Activated CD4-positive, CD25-positive, alpha-beta regulatory T cell treated with anti-CD3 and anti-CD28 coated beads, Interleukin-2, amount 50 U/mL, for 16 hours (primary cell): ENCODE results near the gene SPATS2L.

Experiments
- DNase-seq: peaks from one replicate; pipeline ENCODE4 v3.0.0-alpha.2; 2020; ENCODE audit warnings: low read depth, low spot score

SPATS2L gene

DNA sequence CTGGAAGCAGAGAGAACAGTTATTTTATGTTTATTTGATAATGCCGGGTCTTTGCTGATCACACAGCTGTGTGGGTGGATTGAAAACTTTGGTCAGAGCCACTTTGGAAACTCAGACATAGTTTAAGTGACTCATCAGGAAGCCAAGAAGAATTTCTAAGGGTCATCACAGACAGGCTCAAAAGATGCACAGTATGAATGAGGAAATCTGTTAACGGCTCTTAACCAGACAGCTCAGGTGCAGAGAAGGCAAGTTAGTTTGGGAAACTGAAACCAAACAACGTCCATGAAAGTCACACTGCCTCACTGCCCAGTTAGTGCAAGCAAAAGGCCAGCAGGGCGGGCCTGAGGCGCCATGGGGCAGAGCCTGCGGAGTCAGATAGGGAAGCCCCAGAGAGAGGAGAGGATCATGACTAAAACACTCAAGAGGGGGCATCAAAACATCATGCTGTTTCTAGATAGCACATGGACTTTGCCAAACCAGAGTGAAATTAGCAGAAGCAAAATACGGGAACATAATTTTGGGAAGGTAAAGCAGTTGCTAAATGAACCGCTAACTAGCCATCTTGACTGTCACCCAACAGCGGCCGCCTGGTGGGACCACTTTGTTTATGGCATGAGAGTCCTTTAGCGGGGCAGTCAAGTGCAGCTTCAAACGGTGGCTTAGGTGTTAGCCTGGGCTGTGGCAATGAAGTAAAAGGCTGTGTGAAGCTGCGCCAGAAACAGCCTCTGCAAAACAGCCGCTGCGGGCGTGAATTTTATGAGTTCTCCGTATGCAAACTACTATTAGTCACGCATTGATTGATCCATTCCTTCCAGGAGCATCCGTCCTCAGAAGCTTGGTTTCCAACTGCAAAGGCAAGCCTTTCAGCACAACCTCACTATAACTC is 102.2 kb downstream of the SPATS2L start:
- DNase-seq: no peak

GRCh38 chr2:200411831-200412230 is 105.3 kb downstream of the SPATS2L start:
- no peak for DNase-seq

DNA sequence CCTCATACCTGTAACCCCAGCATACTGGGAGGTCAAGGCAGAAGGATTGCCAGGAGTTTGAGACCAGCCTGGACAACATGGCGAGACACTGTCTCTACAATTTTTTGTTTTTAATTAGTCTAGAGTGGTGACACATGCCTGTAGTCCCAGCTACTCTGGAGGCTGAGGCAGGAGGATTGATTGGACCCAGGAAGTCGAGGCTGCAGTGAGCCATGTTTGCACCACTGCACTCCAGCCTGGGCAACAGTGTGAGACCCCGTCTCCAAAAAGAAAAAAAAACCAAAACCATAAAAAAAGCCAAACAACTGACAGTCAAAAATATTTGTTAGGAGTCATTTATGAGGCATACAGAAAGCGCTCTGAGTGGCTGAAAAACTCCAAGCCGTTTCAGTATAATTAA is 107.9 kb downstream of the SPATS2L start:
- DNase-seq: no peak

DNA sequence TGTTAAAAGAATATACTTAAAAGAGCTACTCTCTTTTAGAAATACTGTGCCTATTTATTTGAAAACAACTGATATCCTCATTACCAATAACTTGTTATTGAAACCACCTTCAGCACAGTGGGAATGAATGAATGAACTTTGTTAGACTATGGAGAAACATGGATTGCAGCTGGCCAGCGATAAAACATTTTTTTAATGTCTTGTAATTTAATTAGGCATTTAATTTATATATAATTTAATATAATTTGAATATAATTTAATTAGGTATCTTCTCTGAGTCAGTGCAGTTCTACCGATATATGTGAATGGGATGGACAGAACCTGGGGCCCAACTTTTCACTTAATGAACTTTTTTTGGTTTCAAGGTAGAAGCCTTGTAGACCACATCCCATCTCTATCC is 109.0 kb downstream of the SPATS2L start:
- no peak for DNase-seq

DNA sequence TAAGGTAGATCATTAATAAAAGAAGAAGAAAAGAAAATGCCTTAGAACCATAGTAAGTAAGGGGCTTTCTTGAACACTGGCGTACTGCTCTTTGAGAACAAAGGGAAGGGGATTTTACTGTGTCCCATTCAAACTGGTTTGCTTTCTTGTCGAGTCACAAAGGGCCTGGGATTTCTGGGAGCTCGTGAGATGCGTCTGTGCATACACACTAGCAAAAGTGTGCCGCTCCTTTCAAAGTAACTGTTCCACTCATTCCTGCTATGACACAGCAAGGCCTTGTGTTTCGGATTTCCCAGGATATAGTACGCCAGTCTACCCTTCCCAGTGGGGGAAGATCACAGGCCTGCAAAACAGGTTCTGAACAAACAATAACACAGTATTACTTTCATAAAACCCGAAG is 110.4 kb downstream of the SPATS2L start:
- no peak for DNase-seq

DNA sequence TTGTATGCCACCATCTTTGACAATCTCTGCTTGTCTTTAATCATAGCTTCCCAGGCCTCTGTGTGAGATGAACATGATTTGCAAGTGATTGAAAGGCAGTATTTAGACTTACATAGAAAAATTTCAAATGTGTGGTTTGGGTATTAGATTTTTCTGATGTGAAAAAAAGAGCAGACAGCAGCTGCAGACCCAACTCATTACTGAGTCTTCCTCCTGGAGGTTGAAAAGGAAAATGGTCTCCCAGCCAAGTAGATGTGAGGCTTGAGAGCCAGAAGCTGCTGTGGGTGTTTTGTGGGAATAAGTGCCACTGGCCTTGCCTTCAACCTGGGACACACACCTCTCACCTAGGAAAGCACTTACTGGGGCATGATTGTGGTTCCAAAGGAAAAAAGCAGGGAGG is 110.9 kb downstream of the SPATS2L start:
- no peak for DNase-seq

DNA sequence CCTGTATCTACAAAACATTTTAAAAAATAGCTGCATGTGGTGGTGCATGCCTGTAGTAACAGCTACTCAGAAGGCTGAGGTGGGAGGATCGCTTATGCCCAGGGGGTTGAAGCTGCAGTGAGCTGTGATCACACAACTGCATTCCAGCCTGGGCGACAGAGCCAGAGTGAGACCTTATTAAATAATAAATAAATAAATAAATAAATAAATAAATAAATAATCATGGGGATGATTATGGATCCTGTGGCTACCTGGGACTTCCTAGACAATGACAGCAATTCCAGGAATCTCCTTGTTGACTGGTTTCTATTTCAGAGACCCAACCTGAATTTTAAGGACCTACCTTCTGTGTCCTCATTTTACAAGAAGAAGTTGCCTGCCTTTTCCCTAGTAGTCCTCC is 111.9 kb downstream of the SPATS2L start:
- DNase-seq: no peak

DNA sequence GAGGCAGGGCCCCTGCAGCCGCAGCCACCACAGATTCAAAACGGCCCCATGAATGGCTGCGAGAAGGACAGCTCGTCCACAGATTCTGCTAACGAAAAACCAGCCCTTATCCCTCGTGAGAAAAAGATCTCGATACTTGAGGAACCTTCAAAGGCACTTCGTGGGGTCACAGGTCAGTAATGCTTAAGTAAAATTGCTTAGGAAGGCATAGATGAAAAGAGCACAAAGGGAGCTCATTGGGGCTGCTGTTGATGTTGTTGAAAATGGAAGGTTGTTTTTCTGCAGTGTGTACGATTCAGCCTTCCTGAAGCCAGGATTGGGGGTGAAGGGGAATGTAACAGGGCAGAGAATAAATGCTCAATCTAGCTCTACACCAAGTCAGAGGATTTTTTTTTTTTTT is 112.8 kb downstream of the SPATS2L start:
- no peak for DNase-seq

GRCh38 chr2:200421270-200421669 is 114.8 kb downstream of the SPATS2L start:
- no peak for DNase-seq

DNA sequence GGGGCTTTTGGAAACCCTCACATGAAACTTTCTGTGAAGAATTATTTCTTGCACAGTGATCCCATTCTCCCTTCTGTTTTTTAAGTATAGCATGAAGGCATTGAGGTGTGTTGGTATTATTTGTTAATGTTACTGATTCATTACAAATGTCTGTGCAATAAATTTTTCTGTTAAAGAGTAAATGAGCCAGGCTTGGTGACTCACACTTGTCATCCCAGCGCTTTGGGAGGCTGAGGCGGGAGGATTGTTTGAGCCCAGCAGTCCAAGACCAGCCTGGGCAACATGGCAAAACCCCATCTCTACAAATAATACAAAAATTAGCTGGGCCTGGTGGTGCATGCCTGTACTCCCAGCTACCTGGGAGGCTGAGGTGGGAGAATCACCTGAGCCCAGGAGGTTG is 115.6 kb downstream of the SPATS2L start:
- DNase-seq: no peak

DNA sequence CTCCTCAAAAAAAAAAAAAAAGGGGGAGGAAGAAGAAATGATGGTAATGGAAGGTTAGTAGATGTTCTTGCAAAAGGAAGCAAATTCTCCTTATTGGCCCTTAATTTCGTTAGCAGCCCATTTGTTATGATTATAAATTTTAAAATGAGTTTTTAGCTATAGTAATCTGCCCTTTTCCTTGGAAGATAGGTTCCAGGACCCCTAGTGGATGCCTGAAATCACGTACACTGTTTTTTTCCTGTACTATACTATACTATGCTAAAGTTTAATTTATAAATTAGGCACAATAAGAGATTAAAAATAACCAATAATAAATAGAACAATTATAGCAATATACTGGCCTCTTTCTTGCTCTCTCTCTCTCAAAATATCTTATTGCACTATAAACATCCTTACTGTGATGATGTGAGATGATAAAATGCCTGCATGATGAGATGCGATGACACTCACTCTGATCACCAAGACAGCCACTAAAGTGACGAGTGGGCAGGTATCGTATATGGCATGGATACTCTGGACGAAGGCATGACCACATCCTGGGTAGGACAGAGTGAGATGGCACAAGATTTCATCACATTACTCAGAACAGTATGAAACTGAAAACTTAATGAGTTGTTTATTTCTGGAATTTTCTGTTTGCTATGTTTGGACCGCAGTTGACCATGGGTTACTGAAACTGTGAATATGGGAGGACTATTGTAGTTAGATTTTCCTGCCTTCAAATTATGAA is 116.2 kb downstream of the SPATS2L start:
- DNase-seq: no peak

GRCh38 chr2:200423541-200423940 is 117.0 kb downstream of the SPATS2L start:
- DNase-seq: no peak

DNA sequence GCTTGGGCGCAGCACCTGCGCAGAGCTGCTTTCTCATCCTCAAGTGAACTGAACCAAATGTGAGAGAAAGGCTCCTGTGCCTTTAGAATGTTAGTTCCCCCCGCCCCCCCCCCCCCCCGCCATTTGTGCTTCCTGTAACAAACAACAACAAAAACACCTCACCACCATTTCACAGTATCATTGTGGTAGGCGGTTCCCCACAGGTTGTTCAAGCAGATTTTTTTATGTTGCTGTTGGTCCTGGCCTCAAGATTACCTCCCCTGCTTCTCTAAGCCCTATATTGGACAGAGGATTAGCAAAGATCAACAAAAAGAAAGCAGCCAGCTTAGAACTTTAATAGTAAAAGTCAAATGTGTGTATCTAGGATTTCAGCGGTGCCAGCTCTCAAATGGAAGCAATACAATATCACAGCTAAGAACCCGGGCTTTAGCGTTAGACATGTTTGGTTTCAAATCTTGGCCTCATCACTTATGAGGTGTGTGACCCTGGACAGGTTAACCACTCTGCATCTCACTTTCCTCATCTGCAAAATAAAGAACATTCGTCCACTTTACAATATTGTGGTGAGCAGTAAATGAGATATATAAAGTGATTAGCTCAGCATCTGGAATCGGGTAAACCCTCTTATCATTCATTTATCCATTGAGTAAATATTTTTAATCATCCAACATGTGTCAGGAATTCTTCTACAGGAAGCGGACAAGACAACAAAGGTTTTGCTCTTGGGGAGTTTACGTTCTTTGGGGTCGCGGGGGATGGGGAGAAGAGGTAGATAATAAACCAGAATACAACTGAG is 118.7 kb downstream of the SPATS2L start:
- no peak for DNase-seq

DNA sequence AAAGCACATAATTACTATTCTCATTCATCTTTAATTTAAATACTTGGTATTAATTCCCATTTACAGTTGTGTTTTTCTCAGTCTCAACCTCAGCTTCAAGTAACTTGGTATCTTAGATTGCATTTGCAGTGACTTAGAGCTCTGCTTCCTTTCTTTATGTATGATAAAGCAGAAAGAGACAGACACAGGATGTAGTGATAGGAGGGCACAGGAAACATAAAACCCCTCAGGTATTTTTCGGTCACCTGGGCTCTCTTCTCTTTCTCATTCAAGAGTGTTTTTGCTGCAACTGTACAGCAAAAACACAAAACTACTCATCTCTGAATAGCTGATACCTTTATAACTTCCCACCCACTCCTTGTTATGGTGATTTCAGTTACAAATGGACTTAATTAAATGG is 120.3 kb downstream of the SPATS2L start:
- no peak for DNase-seq

GRCh38 chr2:200428961-200429665 is 122.6 kb downstream of the SPATS2L start:
- DNase-seq: no peak

DNA sequence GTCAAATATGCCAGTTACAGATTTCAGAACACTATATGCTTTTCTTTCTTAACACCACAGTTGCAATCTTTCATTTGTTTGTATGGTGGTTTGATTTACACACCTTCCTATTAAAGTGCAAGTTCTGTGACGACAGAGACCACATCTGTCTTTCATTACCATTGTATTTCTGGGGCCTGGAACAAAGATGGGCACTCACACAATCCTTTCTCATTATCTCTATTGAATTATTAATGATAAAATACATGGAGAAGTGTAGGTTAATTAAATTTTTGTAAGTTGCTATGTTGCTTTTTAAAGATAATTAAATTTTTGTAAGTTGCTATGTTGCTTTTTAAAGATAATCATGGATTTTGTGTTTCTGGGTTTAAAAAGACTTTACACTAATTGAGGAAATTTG is 123.5 kb downstream of the SPATS2L start:
- no peak for DNase-seq

GRCh38 chr2:200431996-200432705 is 125.7 kb downstream of the SPATS2L start:
- DNase-seq: no peak

DNA sequence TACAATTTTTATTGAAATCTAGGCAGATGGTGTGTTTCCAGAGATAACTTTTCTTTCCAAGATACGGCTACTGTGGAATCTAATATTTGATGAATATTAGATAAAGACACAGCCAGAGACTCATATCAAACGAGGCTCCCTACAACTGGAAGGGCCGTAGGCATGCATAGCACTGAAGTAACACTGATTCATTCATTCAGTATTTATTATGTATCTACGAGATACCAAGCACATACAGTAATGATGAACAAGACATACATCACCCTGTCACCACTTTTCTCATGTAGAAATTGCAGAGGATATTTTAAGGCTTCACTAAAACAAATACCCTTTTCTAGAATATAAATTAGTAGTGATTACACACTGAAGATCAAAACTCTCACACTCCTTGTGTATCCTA is 128.9 kb downstream of the SPATS2L start:
- DNase-seq: no peak

- no peak for DNase-seq
These were observed 131.8 kb downstream of the SPATS2L start for GRCh38 chr2:200438251-200438650.

- no peak for DNase-seq
These were observed 132.4 kb downstream of the SPATS2L start for GRCh38 chr2:200438846-200439245.

- DNase-seq: no peak
These were observed 133.5 kb downstream of the SPATS2L start for GRCh38 chr2:200439981-200440380.
